CD4-positive, alpha-beta T cell treated with Interleukin-4 for 1 hour (primary cell): ENCODE data around the gene DAPK1.

Experiments
- DNase-seq, 2 donors: peaks; one replicate each; pipeline ENCODE4 v3.0.0-alpha.2; 2020 to 2022

Gene DAPK1

DNA sequence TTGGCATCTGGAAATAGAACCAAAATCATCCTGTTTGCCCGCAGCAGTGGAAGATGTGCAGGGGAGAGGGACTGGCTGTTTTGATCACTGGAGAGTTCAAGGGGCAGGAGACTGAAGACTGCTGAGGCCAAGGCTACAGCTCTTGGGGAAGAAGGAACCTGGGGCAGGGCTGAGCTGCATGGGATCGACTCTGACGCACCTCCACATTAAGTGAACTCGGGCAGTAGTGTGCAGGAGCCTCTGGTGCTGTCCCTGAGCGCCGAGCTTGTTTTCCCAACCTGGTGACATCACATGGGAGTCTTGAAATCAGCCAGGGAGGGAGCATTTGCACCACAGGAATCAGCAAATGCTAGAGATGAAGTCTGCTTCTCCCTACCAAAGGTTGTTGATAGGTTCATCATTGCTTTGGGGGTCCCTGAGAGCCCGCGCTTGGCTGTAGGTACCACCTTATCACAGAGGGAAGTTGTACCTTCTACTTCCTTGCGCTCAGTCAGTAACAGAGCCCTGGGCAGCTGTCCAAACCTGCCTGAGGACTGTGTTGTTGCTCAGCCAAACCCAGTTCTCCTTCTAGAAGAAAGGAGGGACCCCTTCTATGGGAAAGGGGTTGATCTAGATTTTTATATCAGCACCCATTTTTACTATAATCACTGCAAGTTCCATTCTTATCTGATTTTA, 175.9 kb downstream of the DAPK1 start:
- DNase-seq: no peak

DNA sequence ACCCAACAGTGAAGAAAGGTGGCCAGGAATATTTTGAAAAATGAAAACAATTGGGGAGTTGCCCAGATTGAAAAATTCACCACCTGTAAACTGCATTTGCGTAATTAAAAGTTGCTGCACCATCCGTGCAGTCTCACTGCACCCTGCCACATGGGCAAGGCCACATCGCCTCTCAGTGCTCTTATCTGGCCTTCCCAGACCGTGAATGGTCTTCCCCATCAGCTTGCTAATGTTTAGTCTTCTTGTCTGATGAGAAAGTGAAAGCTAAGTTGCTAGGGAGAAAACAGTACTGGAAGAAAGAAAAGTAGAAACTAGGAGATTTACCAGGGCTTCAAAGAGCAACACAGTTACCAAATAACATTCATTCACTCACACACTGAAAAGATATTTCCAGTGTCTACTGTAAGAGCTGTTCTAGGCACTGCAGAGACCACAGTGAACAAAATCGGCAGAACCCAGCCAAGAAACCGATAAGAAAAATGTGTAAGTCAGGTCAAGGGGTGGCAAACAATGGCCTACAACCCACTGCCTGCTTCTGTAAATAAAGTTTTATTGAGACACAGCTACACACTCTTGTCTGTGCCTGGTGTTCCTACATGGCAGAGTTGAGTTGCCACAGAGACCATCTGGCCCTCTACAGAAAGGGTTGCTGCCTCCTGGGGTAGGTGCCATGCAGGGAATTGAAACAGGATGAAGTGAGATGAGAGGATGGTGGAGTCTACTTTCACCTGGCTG, 177.1 kb downstream of the DAPK1 start:
- DNase-seq: no peak

GRCh38 chr9:87675906-87676515, 178.3 kb downstream of the DAPK1 start:
- DNase-seq: no peak

- DNase-seq: no peak
Measured at GRCh38 chr9:87676976-87677775, 179.5 kb downstream of the DAPK1 start.

- no peak for DNase-seq
Measured at GRCh38 chr9:87677776-87678587, 180.3 kb downstream of the DAPK1 start.

GRCh38 chr9:87678650-87679355, 181.1 kb downstream of the DAPK1 start:
- peak; percentile 30 to 34 for DNase-seq

- no peak for DNase-seq
Measured at GRCh38 chr9:87681271-87682061, 183.8 kb downstream of the DAPK1 start.

DNA sequence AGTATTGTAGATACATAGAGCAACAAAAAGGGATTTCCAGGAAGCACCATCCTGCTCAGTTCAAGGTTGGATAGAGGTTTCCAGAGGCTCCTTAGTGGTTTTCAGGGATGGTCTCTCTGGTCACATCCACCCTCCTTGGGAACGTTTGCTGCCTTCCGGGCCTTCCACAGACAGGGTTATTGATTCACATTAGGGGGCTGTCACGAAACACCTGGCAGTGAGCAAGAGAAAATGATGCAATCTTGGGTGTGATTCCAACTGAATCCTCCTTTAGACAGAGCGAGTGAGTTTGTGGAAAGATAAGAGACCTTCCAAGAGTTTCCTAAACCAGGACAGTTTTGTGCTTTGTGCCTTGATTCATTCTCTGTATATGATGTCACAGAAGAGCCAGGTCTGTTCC, 184.4 kb downstream of the DAPK1 start:
- no peak for DNase-seq

DNA sequence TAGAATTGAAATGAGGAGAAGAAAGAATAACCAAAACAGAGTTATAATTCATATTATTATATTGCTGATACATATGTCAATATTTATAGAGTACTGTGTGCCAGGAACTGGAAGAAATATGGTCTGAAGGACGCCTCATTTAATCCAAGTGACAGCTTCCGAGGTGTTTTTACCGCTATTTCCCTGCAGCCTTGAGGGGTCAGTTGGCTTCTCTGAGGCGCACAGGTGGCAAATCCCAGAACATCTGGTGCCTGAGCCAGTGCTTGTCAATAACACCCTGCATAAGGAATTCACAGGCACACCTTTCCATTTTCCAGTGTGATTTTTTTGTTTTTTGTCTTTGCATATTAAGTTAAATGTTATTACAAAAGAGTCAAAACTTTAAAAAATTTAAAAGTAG, 185.0 kb downstream of the DAPK1 start:
- DNase-seq: no peak

DNA sequence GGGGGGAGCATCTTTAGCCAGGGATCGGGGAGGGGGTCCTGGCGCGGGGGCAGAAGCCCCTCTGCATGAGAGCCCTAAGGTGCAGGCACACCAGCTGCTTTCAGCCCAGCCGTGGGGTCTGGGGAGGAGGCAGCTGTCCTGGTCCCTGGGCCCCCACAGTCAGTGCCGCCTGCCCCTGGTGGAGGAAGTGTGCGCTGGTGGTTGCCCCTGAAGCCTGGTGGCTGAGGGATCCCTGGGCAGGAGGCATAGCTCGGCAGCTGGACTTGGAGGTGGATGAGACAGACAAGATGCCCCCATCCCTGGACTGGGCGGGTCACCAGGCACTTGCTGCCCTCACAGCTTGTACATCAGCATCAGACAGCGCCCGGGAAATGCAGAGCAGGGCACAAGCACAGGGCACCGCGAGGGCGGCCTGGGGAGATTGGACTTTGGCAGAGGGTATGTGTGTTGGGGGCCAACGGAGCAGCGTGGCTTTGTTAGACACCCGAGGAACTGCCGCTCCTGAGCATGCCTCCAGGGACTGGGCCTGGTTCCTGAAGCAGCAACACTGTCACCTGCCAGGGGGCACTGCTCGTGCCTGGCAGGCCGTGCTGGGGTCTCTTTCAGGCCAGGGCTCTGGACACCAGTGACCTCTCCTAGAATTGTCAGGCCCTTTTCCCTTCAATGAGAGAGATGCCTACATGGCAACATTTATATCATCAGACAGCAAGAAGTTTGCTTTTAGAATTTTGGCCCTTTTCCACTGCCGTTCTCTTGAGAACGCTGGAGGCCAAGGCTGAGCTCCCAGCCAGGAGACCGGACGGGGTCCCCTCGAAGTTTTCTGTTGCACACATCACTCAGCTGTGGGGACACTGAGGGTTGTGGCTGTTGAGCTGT, 186.3 kb downstream of the DAPK1 start:
- DNase-seq: no peak

DNA sequence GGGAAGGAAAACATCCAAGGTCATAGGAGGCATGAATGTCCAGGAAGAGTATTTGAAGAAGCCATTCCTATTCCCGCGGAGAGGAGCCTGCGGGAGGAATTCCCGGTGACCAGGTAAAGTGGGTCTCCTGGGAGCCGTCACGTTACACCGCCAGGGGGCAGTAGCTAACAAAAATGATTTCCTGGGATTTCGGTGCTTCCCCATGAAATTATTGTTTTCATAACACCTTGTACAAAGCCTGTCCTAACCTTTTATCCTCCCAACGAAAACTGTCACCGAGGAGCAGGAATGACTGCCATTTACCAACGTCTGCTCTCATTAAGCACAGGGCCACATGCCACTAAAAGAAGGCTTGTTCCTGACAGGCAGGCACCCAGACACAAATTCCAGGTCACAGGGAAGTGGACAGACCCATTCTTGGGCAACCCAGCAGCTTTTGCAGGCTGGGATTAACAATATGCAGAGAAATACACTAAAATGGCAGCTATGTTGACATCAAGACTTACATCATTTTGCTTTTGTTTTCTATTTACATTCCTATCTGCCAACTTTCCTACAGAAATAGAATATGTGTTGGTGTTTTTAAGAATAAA, 187.1 kb downstream of the DAPK1 start:
- no peak for DNase-seq

DNA sequence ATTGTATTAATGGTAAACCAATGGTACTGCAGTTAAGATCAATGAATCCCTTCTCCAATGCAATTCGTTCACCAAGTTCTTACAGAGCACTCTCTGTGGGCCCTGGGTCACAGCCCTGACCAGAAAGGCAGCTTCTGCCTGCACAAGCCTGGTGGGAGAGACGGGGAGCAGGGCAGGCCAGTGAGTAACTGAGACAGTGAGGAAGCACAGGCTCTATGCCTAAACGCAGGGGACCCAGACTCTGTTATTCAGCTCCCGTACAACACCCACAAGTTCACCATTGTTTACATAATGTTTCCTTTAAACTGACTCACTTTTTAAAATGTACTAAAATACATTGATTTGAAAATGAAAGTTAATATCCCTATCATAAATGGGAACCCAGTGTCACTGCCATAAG, 187.8 kb downstream of the DAPK1 start:
- DNase-seq: no peak

DNA sequence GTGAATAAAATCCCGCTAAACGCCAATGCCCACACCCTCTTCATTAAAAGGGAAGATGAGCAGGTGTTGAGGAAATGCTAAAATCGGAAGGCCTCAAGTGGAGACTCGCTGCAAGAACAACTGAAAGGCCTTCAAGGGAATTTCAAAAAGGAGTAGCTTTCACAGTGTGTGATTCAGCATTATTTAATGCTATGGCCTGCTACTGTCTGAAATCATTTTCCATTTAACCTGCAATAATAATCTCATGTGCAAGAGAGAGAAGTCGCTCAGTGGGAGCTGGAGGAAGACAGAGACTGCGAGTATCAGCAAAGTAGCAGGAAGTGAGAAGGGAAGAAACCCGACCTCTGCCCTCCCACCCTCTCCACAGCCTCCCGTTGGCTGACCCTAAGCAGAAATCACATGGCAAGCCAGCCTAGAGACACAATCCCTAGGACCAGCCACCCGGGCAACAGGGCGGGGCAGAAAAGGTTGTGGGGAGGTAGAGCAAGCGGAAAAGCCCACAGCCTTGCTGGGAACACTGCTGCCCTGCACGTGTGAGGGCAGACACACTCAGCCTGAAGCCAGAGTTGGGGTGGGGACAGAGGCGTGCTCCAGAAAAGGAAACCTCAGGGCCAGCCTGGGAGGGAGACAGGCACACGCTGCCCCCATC, 188.3 kb downstream of the DAPK1 start:
- DNase-seq: no peak

GRCh38 chr9:87686520-87687090, 188.9 kb downstream of the DAPK1 start:
- no peak for DNase-seq

DNA sequence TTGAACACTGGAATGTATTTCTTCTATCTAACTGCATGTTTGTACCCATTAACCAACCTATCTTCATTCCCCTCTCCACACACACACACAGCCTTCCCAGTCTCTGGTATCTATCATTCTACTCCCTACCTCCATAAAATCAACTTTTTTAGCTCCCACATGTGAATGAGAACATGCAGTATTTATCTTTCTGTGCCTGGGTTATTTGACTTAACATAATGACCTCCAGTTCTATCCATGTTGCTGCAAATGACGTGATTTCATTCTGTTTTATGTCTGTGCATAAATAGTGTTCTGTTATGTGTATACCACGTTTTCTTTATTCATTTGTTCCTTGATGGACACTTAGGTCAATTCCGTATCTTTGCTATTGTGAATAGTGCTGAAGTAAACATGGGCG, 189.5 kb downstream of the DAPK1 start:
- DNase-seq: no peak

- no peak for DNase-seq
Measured at GRCh38 chr9:87694236-87694755, 196.6 kb downstream of the DAPK1 start.

- no peak for DNase-seq
Measured at GRCh38 chr9:87695523-87695922, 197.9 kb downstream of the DAPK1 start.

GRCh38 chr9:87696641-87697040, 199.0 kb downstream of the DAPK1 start:
- DNase-seq: no peak
